Activated CD8-positive, alpha-beta memory T cell treated with anti-CD3 and anti-CD28 coated beads, Interleukin-2, amount 10 ng/mL, durations not matched to agents 7 days and 5 days (primary cell): ENCODE data around the gene ADGRA3. TPM values are rescaled to one million over a fixed set of nuclear protein-coding genes. Genes with fewer than 3 reads are reported as not detected.

Source experiments
- ATAC-seq: fragments of 150-1000 bp; cut with Tn5 transposase; one replicate; pipeline ENCODE4 v1.10.0; 2021; ENCODE audit warnings: moderate library complexity
- CTCF ChIA-PET: fragments of 350-600 bp; sonication (Branson Sonifier 250); formaldehyde crosslinking; loops from one replicate; lab custom pipeline; 2021; ENCODE audit warnings: antibody characterized with exemption; lab: Charles Lee
- DNase-seq: peaks from one replicate; pipeline ENCODE4 v3.0.0-alpha.2; 2020
- H3K27ac Mint-ChIP-seq: one replicate; pipeline ENCODE4 v1.8.0; 2021; ENCODE audit warnings: mild to moderate bottlenecking, mixed read lengths
- H3K27me3 Mint-ChIP-seq: one replicate; pipeline ENCODE4 v1.8.0; 2021; ENCODE audit warnings: mixed read lengths
- H3K36me3 Mint-ChIP-seq: one replicate; pipeline ENCODE4 v1.8.0; 2021; ENCODE audit warnings: mild to moderate bottlenecking, mixed read lengths
- H3K4me1 Mint-ChIP-seq: one replicate; pipeline ENCODE4 v1.8.0; 2021; ENCODE audit warnings: mixed read lengths
- H3K4me3 Mint-ChIP-seq: one replicate; pipeline ENCODE4 v1.8.0; 2021; ENCODE audit warnings: mild to moderate bottlenecking, moderate library complexity, mixed read lengths
- H3K9me3 Mint-ChIP-seq: one replicate; pipeline ENCODE4 v1.8.0; 2022; ENCODE audit warnings: low read depth, mixed read lengths
- total RNA-seq, 2 experiments: library from RNA; stranded (reverse); gene quantifications; one replicate each; pipeline ENCODE4 v1.2.3, GENCODE V29; 2021

The ADGRA3 gene
- total RNA-seq, 2 experiments from 2014 or later = 0.53 to 1.3 TPM

- CTCF ChIA-PET = no interaction called here
- DNase-seq (no peak), ATAC-seq (no peak)
- Mint-ChIP-seq H3K27ac (no peak overlapping the region), H3K27me3 (no peaks in the 10 kb centered on the region), H3K9me3 (peaks cover 2% of the 10 kb centered on the region), H3K4me1 (no peaks in the 10 kb centered on the region), H3K36me3 (no peaks in the 10 kb centered on the region), H3K4me3 (no peak overlapping the region)
These were observed 80.2 kb downstream of the ADGRA3 start for GRCh38 chr4:22435652-22436051.

- H3K4me3 Mint-ChIP-seq = no peak overlapping the region
- H3K27ac Mint-ChIP-seq = no peak overlapping the region
- H3K4me1 Mint-ChIP-seq = no peaks in the 10 kb centered on the region
- DNase-seq = no peak
- no peak for ATAC-seq
- no peaks in the 10 kb centered on the region for H3K36me3 Mint-ChIP-seq
- H3K9me3 Mint-ChIP-seq = peaks cover 2% of the 10 kb centered on the region
- CTCF ChIA-PET = no interaction called here
- no peaks in the 10 kb centered on the region for H3K27me3 Mint-ChIP-seq
These were observed 81.0 kb downstream of the ADGRA3 start for GRCh38 chr4:22434895-22435294.

- DNase-seq (no peak), ATAC-seq (no peak)
- Mint-ChIP-seq H3K27me3 (no peaks in the 10 kb centered on the region), H3K36me3 (no peaks in the 10 kb centered on the region), H3K9me3 (no peaks in the 10 kb centered on the region), H3K4me1 (no peaks in the 10 kb centered on the region), H3K4me3 (no peak overlapping the region), H3K27ac (no peak overlapping the region)
- CTCF ChIA-PET = no interaction called here
These were observed 85.2 kb downstream of the ADGRA3 start for GRCh38 chr4:22430626-22431025.

GRCh38 chr4:22428441-22428840, 87.4 kb downstream of the ADGRA3 start:
- Mint-ChIP-seq H3K27me3 (no peaks in the 10 kb centered on the region), H3K9me3 (peaks cover 3% of the 10 kb centered on the region), H3K36me3 (no peaks in the 10 kb centered on the region), H3K27ac (no peak overlapping the region), H3K4me3 (no peak overlapping the region), H3K4me1 (no peaks in the 10 kb centered on the region)
- CTCF ChIA-PET = no interaction called here
- DNase-seq = no peak
- ATAC-seq = no peak

GRCh38 chr4:22427675-22428074, 88.2 kb downstream of the ADGRA3 start:
- Mint-ChIP-seq H3K36me3 (no peaks in the 10 kb centered on the region), H3K27me3 (no peaks in the 10 kb centered on the region), H3K4me3 (no peak overlapping the region), H3K27ac (no peak overlapping the region), H3K9me3 (peaks cover 3% of the 10 kb centered on the region), H3K4me1 (no peaks in the 10 kb centered on the region)
- CTCF ChIA-PET = no interaction called here
- DNase-seq = no peak
- ATAC-seq = no peak

GRCh38 chr4:22420291-22420690, 95.6 kb downstream of the ADGRA3 start:
- CTCF ChIA-PET = no interaction called here
- H3K36me3 Mint-ChIP-seq = no peaks in the 10 kb centered on the region
- H3K4me1 Mint-ChIP-seq = no peaks in the 10 kb centered on the region
- H3K4me3 Mint-ChIP-seq = no peak overlapping the region
- ATAC-seq (no peak), DNase-seq (no peak)
- H3K27me3 Mint-ChIP-seq = no peaks in the 10 kb centered on the region
- no peak overlapping the region for H3K27ac Mint-ChIP-seq
- H3K9me3 Mint-ChIP-seq = peaks cover 5% of the 10 kb centered on the region

GRCh38 chr4:22417408-22417807, 98.5 kb downstream of the ADGRA3 start:
- CTCF ChIA-PET = no interaction called here
- no peak for ATAC-seq

GRCh38 chr4:22416403-22416802, 99.5 kb downstream of the ADGRA3 start:
- CTCF ChIA-PET = no interaction called here
- no peak for DNase-seq

More at GRCh38 chr4:22417408-22417807, 98.5 kb downstream of the ADGRA3 start:
- no peak overlapping the region for H3K27ac Mint-ChIP-seq
- no peaks in the 10 kb centered on the region for H3K27me3 Mint-ChIP-seq
- no peak for DNase-seq
- H3K9me3 Mint-ChIP-seq = peaks cover 2% of the 10 kb centered on the region
- H3K4me1 Mint-ChIP-seq = no peaks in the 10 kb centered on the region
- no peak overlapping the region for H3K4me3 Mint-ChIP-seq
- no peaks in the 10 kb centered on the region for H3K36me3 Mint-ChIP-seq

GRCh38 chr4:22414833-22415232, 101.0 kb downstream of the ADGRA3 start:
- CTCF ChIA-PET = no interaction called here
- H3K9me3 Mint-ChIP-seq = peaks cover under 1% of the 10 kb centered on the region
- DNase-seq (no peak), ATAC-seq (no peak)
- no peaks in the 10 kb centered on the region for H3K36me3 Mint-ChIP-seq
- no peaks in the 10 kb centered on the region for H3K4me1 Mint-ChIP-seq
- no peak overlapping the region for H3K4me3 Mint-ChIP-seq
- H3K27ac Mint-ChIP-seq = no peak overlapping the region
- H3K27me3 Mint-ChIP-seq = no peaks in the 10 kb centered on the region

More at GRCh38 chr4:22416403-22416802, 99.5 kb downstream of the ADGRA3 start:
- Mint-ChIP-seq H3K36me3 (no peaks in the 10 kb centered on the region), H3K4me3 (no peak overlapping the region), H3K9me3 (peaks cover 2% of the 10 kb centered on the region), H3K27ac (no peak overlapping the region), H3K4me1 (no peaks in the 10 kb centered on the region), H3K27me3 (no peaks in the 10 kb centered on the region)
- ATAC-seq = no peak

GRCh38 chr4:22413471-22413870, 102.4 kb downstream of the ADGRA3 start:
- Mint-ChIP-seq H3K27me3 (no peaks in the 10 kb centered on the region), H3K9me3 (no peaks in the 10 kb centered on the region), H3K4me3 (no peak overlapping the region), H3K36me3 (no peaks in the 10 kb centered on the region), H3K27ac (no peak overlapping the region), H3K4me1 (no peaks in the 10 kb centered on the region)
- ATAC-seq (no peak), DNase-seq (no peak)
- CTCF ChIA-PET = no interaction called here

- no peaks in the 10 kb centered on the region for H3K27me3 Mint-ChIP-seq
- no peak for ATAC-seq
- CTCF ChIA-PET = no interaction called here
- H3K4me1 Mint-ChIP-seq = no peaks in the 10 kb centered on the region
- DNase-seq = no peak
- no peak overlapping the region for H3K4me3 Mint-ChIP-seq
- H3K27ac Mint-ChIP-seq = no peak overlapping the region
- H3K36me3 Mint-ChIP-seq = no peaks in the 10 kb centered on the region
- H3K9me3 Mint-ChIP-seq = no peaks in the 10 kb centered on the region
These were observed 103.9 kb downstream of the ADGRA3 start for GRCh38 chr4:22412013-22412412.

- CTCF ChIA-PET = interaction anchor here (0.6 to 1.4 kb wide), 2 partner anchors 12 to 21 kb away, joined by 3 read pairs; no protein-coding TSS in a partner anchor
- Mint-ChIP-seq H3K4me3 (no peak overlapping the region), H3K4me1 (no peaks in the 10 kb centered on the region), H3K36me3 (no peaks in the 10 kb centered on the region), H3K27me3 (no peaks in the 10 kb centered on the region), H3K9me3 (no peaks in the 10 kb centered on the region), H3K27ac (no peak overlapping the region)
- no peak for ATAC-seq
- DNase-seq = no peak
These were observed 105.1 kb downstream of the ADGRA3 start for GRCh38 chr4:22410645-22411247.

GRCh38 chr4:22408474-22408873, 107.4 kb downstream of the ADGRA3 start:
- H3K36me3 Mint-ChIP-seq = no peaks in the 10 kb centered on the region
- CTCF ChIA-PET = no interaction called here

GRCh38 chr4:22407361-22407760, 108.5 kb downstream of the ADGRA3 start:
- CTCF ChIA-PET = no interaction called here
- no peaks in the 10 kb centered on the region for H3K9me3 Mint-ChIP-seq
- no peaks in the 10 kb centered on the region for H3K4me1 Mint-ChIP-seq
- ATAC-seq (no peak), DNase-seq (no peak)
- H3K4me3 Mint-ChIP-seq = no peak overlapping the region
- H3K27ac Mint-ChIP-seq = no peak overlapping the region
- H3K27me3 Mint-ChIP-seq = no peaks in the 10 kb centered on the region
- no peaks in the 10 kb centered on the region for H3K36me3 Mint-ChIP-seq

More at GRCh38 chr4:22408474-22408873, 107.4 kb downstream of the ADGRA3 start:
- H3K4me3 Mint-ChIP-seq = no peak overlapping the region
- DNase-seq (no peak), ATAC-seq (no peak)
- H3K9me3 Mint-ChIP-seq = no peaks in the 10 kb centered on the region
- H3K27ac Mint-ChIP-seq = no peak overlapping the region
- H3K4me1 Mint-ChIP-seq = no peaks in the 10 kb centered on the region
- no peaks in the 10 kb centered on the region for H3K27me3 Mint-ChIP-seq
